GM06990 (cell line): ENCODE data around the gene UQCRQ.

Experiments
- DNase-seq: peaks from one replicate; pipeline ENCODE4 v3.0.0-alpha.2; 2011; ENCODE audit not compliant: insufficient read length; ENCODE audit errors: extremely low read depth
- H3K27me3 ChIP-seq: replicated peaks from 2 replicates; pipeline ENCODE4 v1.6.0; 2011; ENCODE audit warnings: low read length; ENCODE audit not compliant: control insufficient read depth, insufficient read depth
- H3K36me3 ChIP-seq: 2 replicates; pipeline ENCODE4 v1.5.1; 2011; ENCODE audit warnings: low read length; ENCODE audit not compliant: control insufficient read depth, insufficient read depth
- H3K4me3 ChIP-seq: replicated peaks from 2 replicates; pipeline ENCODE4 v1.5.1; 2011; ENCODE audit warnings: low read depth, mild to moderate bottlenecking, control low read depth, low read length
- CTCF ChIP-seq: IDR thresholded peaks from 2 replicates; pipeline ENCODE4 v1.5.1; 2011; ENCODE audit warnings: low read length, control low read depth, mild to moderate bottlenecking, inconsistent platforms; ENCODE audit not compliant: insufficient read depth, poor library complexity, severe bottlenecking

UQCRQ gene

GRCh38 chr5:132870801-132871200 is 4.4 kb downstream of the UQCRQ start:
- DNase-seq: no peak
- TF ChIP-seq CTCF: no peak
- peaks cover 6% of the 10 kb centered on the region for H3K36me3 ChIP-seq
- H3K27me3 ChIP-seq: no peaks in the 10 kb centered on the region
- no peak overlapping the region for H3K4me3 ChIP-seq

- peaks cover 6% of the 10 kb centered on the region for H3K36me3 ChIP-seq
- DNase-seq: no peak
- no peaks in the 10 kb centered on the region for H3K27me3 ChIP-seq
- no peak for TF ChIP-seq CTCF
- no peak overlapping the region for H3K4me3 ChIP-seq
These were observed 5.2 kb downstream of the UQCRQ start for GRCh38 chr5:132871459-132872284.

- H3K36me3 ChIP-seq: peaks cover 6% of the 10 kb centered on the region
- no peak overlapping the region for H3K4me3 ChIP-seq
- no peaks in the 10 kb centered on the region for H3K27me3 ChIP-seq
- TF ChIP-seq CTCF: no peak
- DNase-seq: no peak
These were observed 6.3 kb downstream of the UQCRQ start for GRCh38 chr5:132872788-132873118.

GRCh38 chr5:132873119-132873929 is 6.9 kb downstream of the UQCRQ start, which contains the start of gene LEAP2:
TSS of gene LEAP2 (plus strand) at chr5:132873668. CDS start at chr5:132873695, 27 bp downstream.
- TF ChIP-seq CTCF: no peak
- Histone ChIP-seq H3K36me3 (peaks cover 6% of the 10 kb centered on the region), H3K27me3 (no peaks in the 10 kb centered on the region), H3K4me3 (no peak within 1 kb of the TSS)
- DNase-seq: no peak

GRCh38 chr5:132873930-132874271 is 7.5 kb downstream of the UQCRQ start:
- H3K4me3 ChIP-seq: no peak overlapping the region
- no peak for TF ChIP-seq CTCF
- peaks cover 6% of the 10 kb centered on the region for H3K36me3 ChIP-seq
- no peaks in the 10 kb centered on the region for H3K27me3 ChIP-seq
- no peak for DNase-seq
